Liver (tissue), 5 donors: ENCODE measurements around the gene AARSD1. TPM values are rescaled to one million over a fixed set of nuclear protein-coding genes. Genes with fewer than 3 reads are reported as not detected.

Source experiments
- polyA plus RNA-seq, 2 donors: library from polyadenylated mRNA; stranded (reverse) in 1 of 2; unstranded in 1 of 2; fragments of 200-250 nt in 1 of 2; fragments of >200 nt in 1 of 2; fragmentation: Nextera tagmentation in 1 of 2; extraction: Ambion mirVana in 1 of 2; gene quantifications; one replicate each; pipeline versions ENCODE4 v1.2.1 to v1.2.3, GENCODE V29; 2013 to 2015
- small RNA-seq: library from RNA; depleted of rRNA; stranded (forward); fragments of <200 nt; gene quantifications from one replicate; pipeline ENCODE3, GENCODE V24; 2014
- total RNA-seq, 2 donors: library from RNA; depleted of rRNA; stranded (reverse); fragments of >200 nt; gene quantifications; one replicate each; pipeline ENCODE4 v1.2.3, GENCODE V29; 2014
- donor health status: healthy.
- donor health status: healthy.
- donor health status: healthy.

AARSD1 gene
- total and polyA plus RNA-seq, 4 donors, result 8.2 to 25.2 (median 19.6) TPM

Small RNA genes lying within 50 kb of the gene (small RNA-seq; reads per million reads assigned to genes)
- gene AARSD1 (not detected), gene RF00561 (not detected)

Other genes starting within 250 kb of the AARSD1 start
- 10 to 100 TPM; 15.4 to 18.3 TPM for gene EZH1, start 219.4 kb downstream of the AARSD1 start, total RNA-seq
- gene EZH1, start 219.4 kb downstream of the AARSD1 start, polyA plus RNA-seq, result 1 to 10 TPM; 4.3 to 6.3 TPM
- 1 to 10 TPM in 1 of 2 donors, under 1 TPM in 1; 0.92 to 2.9 TPM for gene RAMP2, start 203.2 kb downstream of the AARSD1 start, total RNA-seq
- gene RAMP2, start 203.2 kb downstream of the AARSD1 start, polyA plus RNA-seq, result 10 to 100 TPM in 1 of 2 donors, 1 to 10 TPM in 1; 7.3 to 17.2 TPM
- 10 to 100 TPM; 40.9 to 43.0 TPM for gene VPS25, start 191.0 kb downstream of the AARSD1 start, total RNA-seq
- 10 to 100 TPM; 58.9 to 65.7 TPM for gene VPS25, start 191.0 kb downstream of the AARSD1 start, polyA plus RNA-seq
- 1 to 10 TPM in 1 of 2 donors, under 1 TPM in 1; 0.33 to 7.5 TPM for gene WNK4, start 183.8 kb downstream of the AARSD1 start, total RNA-seq
- under 1 TPM; 0.40 to 0.60 TPM for gene WNK4, start 183.8 kb downstream of the AARSD1 start, polyA plus RNA-seq
- gene COA3, start 165.8 kb downstream of the AARSD1 start, total RNA-seq, result 10 to 100 TPM; 62.3 to 74.1 TPM
- 100 to 1,000 TPM; 132 to 294 TPM for gene COA3, start 165.8 kb downstream of the AARSD1 start, polyA plus RNA-seq
- gene CNTD1, start 165.6 kb downstream of the AARSD1 start, total RNA-seq, result under 1 TPM in 1 of 2 donors, not detected in 1; 0.93 TPM
- gene CNTD1, start 165.6 kb downstream of the AARSD1 start, polyA plus RNA-seq, result under 1 TPM; 0.28 to 0.89 TPM
- gene BECN1, start 140.2 kb downstream of the AARSD1 start, total RNA-seq, result 10 to 100 TPM; 47.6 to 64.1 TPM
- gene BECN1, start 140.2 kb downstream of the AARSD1 start, polyA plus RNA-seq, result 10 to 100 TPM; 37.7 to 44.2 TPM
- 10 to 100 TPM; 25.0 to 46.7 TPM for gene PSME3, start 131.1 kb downstream of the AARSD1 start, total RNA-seq
- 10 to 100 TPM; 33.0 to 55.3 TPM for gene PSME3, start 131.1 kb downstream of the AARSD1 start, polyA plus RNA-seq
- 1 to 10 TPM in 1 of 2 donors, under 1 TPM in 1; 0.33 to 2.4 TPM for gene AOC2, start 119.9 kb downstream of the AARSD1 start, total RNA-seq
- gene AOC2, start 119.9 kb downstream of the AARSD1 start, polyA plus RNA-seq, result under 1 TPM; 0.17 to 0.50 TPM
- 1 to 10 TPM; 2.4 to 6.9 TPM for gene AOC3, start 113.3 kb downstream of the AARSD1 start, total RNA-seq
- 10 to 100 TPM in 1 of 2 donors, 1 to 10 TPM in 1; 2.0 to 18.2 TPM for gene AOC3, start 113.3 kb downstream of the AARSD1 start, polyA plus RNA-seq
- 100 to 1,000 TPM in 1 of 2 donors, 10 to 100 TPM in 1; 23.8 to 271 TPM for gene G6PC1, start 63.7 kb downstream of the AARSD1 start, total RNA-seq
- 100 to 1,000 TPM in 1 of 2 donors, 10 to 100 TPM in 1; 84.7 to 144 TPM for gene G6PC1, start 63.7 kb downstream of the AARSD1 start, polyA plus RNA-seq
- gene PTGES3L, start 15.6 kb upstream of the AARSD1 start, total RNA-seq, result under 1 TPM; 0.08 to 0.19 TPM
- under 1 TPM in 1 of 2 donors, not detected in 1; 0.13 TPM for gene PTGES3L, start 15.6 kb upstream of the AARSD1 start, polyA plus RNA-seq
- 1 to 10 TPM; 5.6 to 8.1 TPM for gene RUNDC1, start 16.1 kb upstream of the AARSD1 start, total RNA-seq
- gene RUNDC1, start 16.1 kb upstream of the AARSD1 start, polyA plus RNA-seq, result 1 to 10 TPM; 2.9 to 3.2 TPM
- gene RPL27, start 34.0 kb upstream of the AARSD1 start, total RNA-seq, result 100 to 1,000 TPM; 188 to 422 TPM
- 100 to 1,000 TPM; 463 to 928 TPM for gene RPL27, start 34.0 kb upstream of the AARSD1 start, polyA plus RNA-seq
- 10 to 100 TPM; 11.9 to 20.7 TPM for gene IFI35, start 42.3 kb upstream of the AARSD1 start, total RNA-seq
- gene IFI35, start 42.3 kb upstream of the AARSD1 start, polyA plus RNA-seq, result 10 to 100 TPM; 23.4 to 34.6 TPM
- gene VAT1, start 57.9 kb upstream of the AARSD1 start, total RNA-seq, result 10 to 100 TPM; 16.3 to 18.7 TPM
- gene VAT1, start 57.9 kb upstream of the AARSD1 start, polyA plus RNA-seq, result 10 to 100 TPM; 32.1 to 38.8 TPM
- 1 to 10 TPM; 1.9 to 2.8 TPM for gene RND2, start 60.8 kb upstream of the AARSD1 start, total RNA-seq
- gene RND2, start 60.8 kb upstream of the AARSD1 start, polyA plus RNA-seq, result 1 to 10 TPM; 2.1 to 2.4 TPM
- 10 to 100 TPM in 1 of 2 donors, 1 to 10 TPM in 1; 8.9 to 18.6 TPM for gene BRCA1, start 160.9 kb upstream of the AARSD1 start, total RNA-seq
- gene BRCA1, start 160.9 kb upstream of the AARSD1 start, polyA plus RNA-seq, result 10 to 100 TPM in 1 of 2 donors, 1 to 10 TPM in 1; 1.5 to 16.8 TPM
- 10 to 100 TPM; 59.3 to 74.6 TPM for gene NBR1, start 206.8 kb upstream of the AARSD1 start, total RNA-seq
- 10 to 100 TPM; 18.2 to 30.1 TPM for gene NBR1, start 206.8 kb upstream of the AARSD1 start, polyA plus RNA-seq
- gene TMEM106A, start 247.4 kb upstream of the AARSD1 start, total RNA-seq, result 1 to 10 TPM; 2.9 to 3.8 TPM
- gene TMEM106A, start 247.4 kb upstream of the AARSD1 start, polyA plus RNA-seq, result 1 to 10 TPM; 1.3 to 2.3 TPM